Sigmoid colon (tissue), 7 donors: ENCODE results near the gene VEPH1. TPM values are rescaled to one million over a fixed set of nuclear protein-coding genes. Genes with fewer than 3 reads are reported as not detected.

Source experiments
- DNase-seq: peaks from one replicate; pipeline ENCODE4 v3.0.0-alpha.2; 2019
- H3K27ac ChIP-seq, 4 donors: fragments of 200-600 bp; sonication (generic); one replicate each; pipeline ENCODE4 v1.5.1; 2016 to 2019; ENCODE audit warnings: mild to moderate bottlenecking in 1 of 4
- H3K27me3 ChIP-seq, 3 donors: fragments of 200-600 bp; sonication (generic); one replicate each; pipeline ENCODE4 v1.5.1; 2019; ENCODE audit warnings: mild to moderate bottlenecking in 1 of 3
- H3K36me3 ChIP-seq, 4 donors: fragments of 200-600 bp; sonication (generic); one replicate each; pipeline ENCODE4 v1.5.1; 2016 to 2019
- H3K4me1 ChIP-seq, 4 donors: fragments of 200-600 bp; sonication (generic); one replicate each; pipeline ENCODE4 v1.5.1; 2017 to 2019
- H3K4me3 ChIP-seq, 4 donors: fragments of 200-600 bp; sonication (generic); one replicate each; pipeline ENCODE4 v1.5.1; 2017 to 2019; ENCODE audit warnings: mild to moderate bottlenecking in 2 of 4, moderate library complexity in 1 of 4
- H3K9me3 ChIP-seq, 4 donors: fragments of 200-600 bp in 3 of 4; sonication (generic) in 3 of 4; one replicate each; pipeline versions ENCODE4 v1.5.1 to v1.6.1; 2013 to 2019
- CTCF ChIP-seq, 4 experiments: fragments of 450-650 bp in 3 of 4; fragments of 200-600 bp in 1 of 4; IDR thresholded peaks; one replicate each; pipeline ENCODE4 v1.5.1; 2016 to 2019; ENCODE audit warnings: antibody characterized with exemption in 4 of 4, mild to moderate bottlenecking in 3 of 4, moderate library complexity in 2 of 4
- EP300 ChIP-seq, 4 donors: sonication (generic); formaldehyde crosslinking; IDR thresholded peaks; one replicate each; pipeline ENCODE4 v1.6.1; 2017; ENCODE audit warnings: antibody characterized with exemption in 4 of 4
- POLR2A ChIP-seq, 2 donors: fragments of 450-650 bp; IDR thresholded peaks; one replicate each; pipeline ENCODE4 v1.6.1; 2016; ENCODE audit warnings: antibody characterized with exemption in 2 of 2, mild to moderate bottlenecking in 2 of 2, moderate library complexity in 2 of 2
- POLR2AphosphoS5 ChIP-seq, 4 donors: sonication (generic); formaldehyde crosslinking; IDR thresholded peaks; one replicate each; pipeline ENCODE4 v1.6.1; 2017; ENCODE audit warnings: antibody characterized with exemption in 4 of 4
- WGBS, 2 donors: extraction: QIAGEN DNeasy Blood & Tissue Kit; methylation state at CpG; one replicate each; pipeline ENCODE4 v1.1.7; 2013; 5-methylcytosine and 5-hydroxymethylcytosine counted together
- intact Hi-C: fragments of 100-400 bp; cut with DNase I; formaldehyde crosslinking; loops from one replicate; pipeline ENCODE4 v1.15.1; 2023
- polyA plus RNA-seq, 3 donors: library from polyadenylated mRNA; stranded (reverse); fragments of 200-250 nt; gene quantifications; one replicate each; pipeline ENCODE4 v1.2.3, GENCODE V29; 2013
- total RNA-seq, 4 donors: library from RNA; depleted of rRNA; stranded (reverse); fragments of >200 nt; gene quantifications; one replicate each; pipeline ENCODE4 v1.1.0, GENCODE V29; 2016
- donor health status: healthy with polysubstance abuse.
- donor health status: Bipolar disorder and iron deficiency.
- donor health status: healthy.

The VEPH1 gene
- total and polyA plus RNA-seq, 7 donors = 0.14 to 1.8 (median 0.87) TPM; not detected in 1

GRCh38 chr3:157414861-157415260 is 88.4 kb downstream of the VEPH1 start:
- DNase-seq = no peak
- TF ChIP-seq EP300 (IDR thresholded peaks at IDR 0.05) (no peak), CTCF (IDR thresholded peaks at IDR 0.05) (no peak), POLR2AphosphoS5 (IDR thresholded peaks at IDR 0.05) (no peak), POLR2A (IDR thresholded peaks at IDR 0.05) (no peak)
- no peaks in the 10 kb centered on the region for H3K4me1 ChIP-seq
- no peak overlapping the region for H3K4me3 ChIP-seq
- intact Hi-C loops = no loop called here
- H3K36me3 ChIP-seq = no peaks in the 10 kb centered on the region
- no peaks in the 10 kb centered on the region for H3K9me3 ChIP-seq
- no peaks in the 10 kb centered on the region for H3K27me3 ChIP-seq
- no peak overlapping the region for H3K27ac ChIP-seq

GRCh38 chr3:157412323-157412855 is 90.8 kb downstream of the VEPH1 start:
- H3K27me3 ChIP-seq = no peaks in the 10 kb centered on the region
- H3K36me3 ChIP-seq = no peaks in the 10 kb centered on the region
- no peaks in the 10 kb centered on the region for H3K4me1 ChIP-seq
- TF ChIP-seq POLR2AphosphoS5 (IDR thresholded peaks at IDR 0.05) (no peak), POLR2A (IDR thresholded peaks at IDR 0.05) (no peak), EP300 (IDR thresholded peaks at IDR 0.05) (no peak), CTCF (IDR thresholded peaks at IDR 0.05) (no peak)
- H3K27ac ChIP-seq = no peak overlapping the region
- no peaks in the 10 kb centered on the region for H3K9me3 ChIP-seq
- no peak for DNase-seq
- intact Hi-C loops = no loop called here
- 87 to 90% methylated on average over 1 of the region's 1 CpG for WGBS, 2 donors
- no peak overlapping the region for H3K4me3 ChIP-seq

GRCh38 chr3:157410945-157411344 is 92.3 kb downstream of the VEPH1 start:
- TF ChIP-seq POLR2A (IDR thresholded peaks at IDR 0.05) (no peak), POLR2AphosphoS5 (IDR thresholded peaks at IDR 0.05) (no peak), EP300 (IDR thresholded peaks at IDR 0.05) (no peak), CTCF (IDR thresholded peaks at IDR 0.05) (no peak)
- Histone ChIP-seq H3K27ac (no peak overlapping the region), H3K27me3 (no peaks in the 10 kb centered on the region), H3K4me3 (no peak overlapping the region), H3K36me3 (no peaks in the 10 kb centered on the region), H3K9me3 (no peaks in the 10 kb centered on the region), H3K4me1 (no peaks in the 10 kb centered on the region)
- intact Hi-C loops = no loop called here
- WGBS, 2 donors = 41 to 51% methylated on average over 2 of the region's 2 CpGs
- no peak for DNase-seq

GRCh38 chr3:157409516-157409915 is 93.7 kb downstream of the VEPH1 start:
- Histone ChIP-seq H3K4me1 (no peaks in the 10 kb centered on the region), H3K36me3 (no peaks in the 10 kb centered on the region), H3K4me3 (no peak overlapping the region), H3K9me3 (no peaks in the 10 kb centered on the region), H3K27me3 (no peaks in the 10 kb centered on the region), H3K27ac (no peak overlapping the region)
- intact Hi-C loops = no loop called here
- WGBS, 2 donors = 79 to 85% methylated on average over 2 of the region's 2 CpGs
- DNase-seq = no peak
- TF ChIP-seq POLR2A (IDR thresholded peaks at IDR 0.05) (no peak), CTCF (IDR thresholded peaks at IDR 0.05) (no peak), EP300 (IDR thresholded peaks at IDR 0.05) (no peak), POLR2AphosphoS5 (IDR thresholded peaks at IDR 0.05) (no peak)

DNA sequence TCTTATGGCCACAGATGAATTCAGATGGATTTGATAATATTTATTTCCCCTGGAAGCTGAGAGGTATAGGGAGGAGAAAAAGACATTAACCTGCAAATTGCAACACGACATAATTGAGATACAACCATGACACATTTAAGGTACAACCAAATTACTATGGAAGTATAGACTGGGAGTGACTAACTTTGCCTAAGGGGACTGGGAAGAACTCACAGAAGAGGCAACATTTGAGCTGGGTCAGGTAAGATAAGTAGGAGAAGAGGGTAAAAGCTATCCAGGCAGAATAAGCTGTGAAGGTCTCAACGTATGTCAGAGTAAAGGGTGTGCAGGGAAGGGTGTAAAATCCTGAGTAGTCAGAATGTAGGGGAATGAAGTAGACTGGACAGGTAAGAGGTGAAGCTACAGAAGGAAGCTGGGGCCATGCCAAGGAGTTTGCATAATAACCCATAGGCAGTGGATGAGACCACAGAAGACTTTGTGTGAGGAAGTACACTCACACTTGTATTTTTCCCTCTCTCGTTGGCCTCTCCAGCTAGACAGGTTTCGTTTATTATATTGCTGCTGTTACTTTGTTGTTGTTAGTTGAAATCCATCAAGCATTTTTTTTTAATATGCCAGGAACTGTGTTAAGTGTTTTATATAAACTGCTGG is 94.6 kb downstream of the VEPH1 start:
- 47 to 72% methylated on average over 4 of the region's 4 CpGs for WGBS, 2 donors
- TF ChIP-seq CTCF (IDR thresholded peaks at IDR 0.05) (no peak), EP300 (IDR thresholded peaks at IDR 0.05) (no peak), POLR2AphosphoS5 (IDR thresholded peaks at IDR 0.05) (no peak), POLR2A (IDR thresholded peaks at IDR 0.05) (no peak)
- Histone ChIP-seq H3K27ac (no peak overlapping the region), H3K4me1 (no peaks in the 10 kb centered on the region), H3K4me3 (no peak overlapping the region), H3K27me3 (no peaks in the 10 kb centered on the region), H3K9me3 (no peaks in the 10 kb centered on the region), H3K36me3 (no peaks in the 10 kb centered on the region)
- intact Hi-C loops = no loop called here
- no peak for DNase-seq
